ENCODE measurements around the gene SSR2.

The SSR2 gene

DNA sequence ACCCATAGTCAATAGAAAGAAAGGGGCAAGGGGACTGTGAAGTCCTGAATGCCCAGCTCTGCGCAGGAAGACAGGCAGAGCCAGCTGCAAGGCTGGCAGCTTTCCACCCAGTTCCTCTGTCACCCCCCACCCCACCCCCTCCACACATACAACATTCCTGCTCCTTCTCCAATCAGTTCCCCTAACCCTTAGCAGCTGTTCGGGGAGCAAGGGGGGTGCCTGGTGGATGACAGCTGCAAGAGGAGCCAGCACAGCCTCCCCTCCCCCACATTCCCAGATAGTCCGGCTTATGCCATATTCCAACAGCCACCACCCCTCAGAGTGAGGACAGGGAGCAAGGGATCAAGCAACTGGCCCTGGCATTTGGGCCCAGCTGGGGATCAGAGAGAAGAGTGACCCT lies 52.1 kb downstream of the SSR2 start:
- no peak overlapping the region for H3K27ac ChIP-seq
- H3K36me3 ChIP-seq (ENCODE audit: insufficient read depth, low read length), result peaks cover 88% of the 10 kb centered on the region
- no peak overlapping the region for H3K4me3 ChIP-seq
- H3K9me3 ChIP-seq (ENCODE audit: low read depth, low read length), result no peaks in the 10 kb centered on the region
- H3K9ac ChIP-seq (ENCODE audit: insufficient read length), result no peak overlapping the region
- TF ChIP-seq EZH2 (IDR thresholded peaks at IDR 0.05), result no peak
- no peak for TF ChIP-seq POLR2AphosphoS5 (IDR thresholded peaks at IDR 0.05; ENCODE audit: borderline replicate concordance, low read depth, low read length)
- TF ChIP-seq FOXP2 (optimal IDR thresholded peaks at IDR 0.05; ENCODE audit: control extremely low read depth, extremely low read length, insufficient read depth), result no peak
- DNase-seq (ENCODE audit: low read depth, low spot score), result no peak

DNA sequence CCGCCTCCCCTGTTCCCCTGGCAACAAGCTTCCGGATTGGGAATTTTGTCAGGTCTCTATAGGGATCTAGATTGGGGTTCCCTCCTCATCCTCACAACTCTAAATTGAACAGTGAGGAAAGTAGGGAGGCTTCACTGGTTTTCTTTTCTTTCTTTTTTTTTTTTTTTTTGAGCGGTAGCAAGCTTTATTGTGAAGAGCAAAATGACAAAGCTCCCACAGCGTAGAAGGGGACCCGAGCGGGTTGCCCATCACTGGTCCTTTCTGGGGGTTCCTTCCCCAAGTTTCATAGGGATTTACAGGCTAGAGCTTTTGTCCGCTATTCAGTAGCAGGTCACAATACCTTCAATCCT lies 52.7 kb downstream of the SSR2 start:
- H3K9me3 ChIP-seq (ENCODE audit: low read depth, low read length), result no peaks in the 10 kb centered on the region
- no peak overlapping the region for H3K9ac ChIP-seq (ENCODE audit: insufficient read length)
- no peak for DNase-seq (ENCODE audit: low read depth, low spot score)
- H3K27ac ChIP-seq, result no peak overlapping the region
- peaks cover 89% of the 10 kb centered on the region for H3K36me3 ChIP-seq (ENCODE audit: insufficient read depth, low read length)
- TF ChIP-seq FOXP2 (optimal IDR thresholded peaks at IDR 0.05; ENCODE audit: control extremely low read depth, extremely low read length, insufficient read depth) (no peak), EZH2 (IDR thresholded peaks at IDR 0.05) (no peak), POLR2AphosphoS5 (IDR thresholded peaks at IDR 0.05; ENCODE audit: borderline replicate concordance, low read depth, low read length) (no peak)
- H3K4me3 ChIP-seq, result no peak overlapping the region

DNA sequence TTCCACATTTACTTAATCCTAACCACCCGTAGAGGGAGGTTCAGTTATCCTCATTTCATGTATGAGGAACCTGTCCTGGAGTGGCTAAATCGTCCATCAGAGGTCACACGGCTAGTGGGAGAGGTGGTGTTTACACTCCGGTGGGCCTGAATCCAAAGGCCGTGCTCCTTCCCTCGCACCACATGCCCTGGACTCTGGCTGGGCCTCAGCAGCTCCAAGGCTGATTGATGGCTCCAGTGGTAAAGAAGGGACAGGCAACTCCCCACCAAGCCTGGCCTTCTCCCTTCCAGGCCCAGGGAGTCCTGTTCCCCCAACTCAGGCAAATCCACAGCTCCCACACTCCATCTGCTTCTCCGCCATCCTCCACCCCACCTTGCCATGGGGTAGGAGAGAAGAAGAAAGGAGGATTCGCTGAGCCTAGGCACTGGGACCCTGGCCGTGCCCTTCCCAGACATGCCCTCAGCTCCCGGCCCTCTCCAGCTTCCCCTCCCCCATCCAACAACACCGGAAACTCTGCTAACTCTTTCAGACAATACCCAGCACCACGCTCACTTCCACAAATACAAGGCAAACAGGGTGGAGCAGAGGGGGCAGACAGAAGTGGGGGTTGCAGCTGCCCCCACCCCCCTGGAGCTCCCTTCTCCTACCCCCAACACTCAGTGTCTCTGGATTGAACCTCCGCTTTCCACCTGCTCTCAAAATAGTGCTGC lies 53.3 kb downstream of the SSR2 start:
- H3K27ac ChIP-seq, result no peak overlapping the region
- H3K9ac ChIP-seq (ENCODE audit: insufficient read length), result no peak overlapping the region
- DNase-seq (ENCODE audit: low read depth, low spot score), result no peak

DNA sequence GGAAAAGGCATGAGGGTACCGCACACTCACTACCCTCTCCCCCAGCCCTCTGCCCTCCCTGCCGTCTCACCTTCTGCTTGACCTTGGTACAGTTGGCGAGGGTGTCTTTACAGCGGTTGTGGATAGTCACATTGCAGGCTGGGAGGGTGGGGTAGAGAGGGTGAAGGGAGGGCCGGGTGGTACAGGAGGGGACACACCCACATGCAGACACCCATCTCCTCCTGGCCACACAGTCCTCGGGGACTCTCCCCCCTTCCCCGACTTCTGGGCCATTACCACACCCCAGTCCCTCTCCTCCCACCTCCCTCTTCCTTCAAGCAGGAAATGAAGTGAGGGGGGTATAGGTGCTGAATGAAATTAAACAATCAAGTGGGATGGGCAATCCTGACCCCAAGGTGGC lies 54.0 kb downstream of the SSR2 start:
- no peak overlapping the region for H3K27ac ChIP-seq
- H3K36me3 ChIP-seq (ENCODE audit: insufficient read depth, low read length), result peaks cover 90% of the 10 kb centered on the region
- no peak for DNase-seq (ENCODE audit: low read depth, low spot score)
- H3K9me3 ChIP-seq (ENCODE audit: low read depth, low read length), result no peaks in the 10 kb centered on the region
- no peak overlapping the region for H3K4me3 ChIP-seq
- TF ChIP-seq EZH2 (IDR thresholded peaks at IDR 0.05) (no peak), POLR2AphosphoS5 (IDR thresholded peaks at IDR 0.05; ENCODE audit: borderline replicate concordance, low read depth, low read length) (no peak), FOXP2 (optimal IDR thresholded peaks at IDR 0.05; ENCODE audit: control extremely low read depth, extremely low read length, insufficient read depth) (no peak)
- H3K9ac ChIP-seq (ENCODE audit: insufficient read length), result no peak overlapping the region

More for the DNA sequence above, 53.3 kb downstream of the SSR2 start:
- TF ChIP-seq EZH2 (IDR thresholded peaks at IDR 0.05) (no peak), POLR2AphosphoS5 (IDR thresholded peaks at IDR 0.05; ENCODE audit: borderline replicate concordance, low read depth, low read length) (no peak), FOXP2 (optimal IDR thresholded peaks at IDR 0.05; ENCODE audit: control extremely low read depth, extremely low read length, insufficient read depth) (no peak)
- Histone ChIP-seq H3K36me3 (ENCODE audit: insufficient read depth, low read length) (peaks cover 89% of the 10 kb centered on the region), H3K9me3 (ENCODE audit: low read depth, low read length) (no peaks in the 10 kb centered on the region), H3K4me3 (no peak overlapping the region)

DNA sequence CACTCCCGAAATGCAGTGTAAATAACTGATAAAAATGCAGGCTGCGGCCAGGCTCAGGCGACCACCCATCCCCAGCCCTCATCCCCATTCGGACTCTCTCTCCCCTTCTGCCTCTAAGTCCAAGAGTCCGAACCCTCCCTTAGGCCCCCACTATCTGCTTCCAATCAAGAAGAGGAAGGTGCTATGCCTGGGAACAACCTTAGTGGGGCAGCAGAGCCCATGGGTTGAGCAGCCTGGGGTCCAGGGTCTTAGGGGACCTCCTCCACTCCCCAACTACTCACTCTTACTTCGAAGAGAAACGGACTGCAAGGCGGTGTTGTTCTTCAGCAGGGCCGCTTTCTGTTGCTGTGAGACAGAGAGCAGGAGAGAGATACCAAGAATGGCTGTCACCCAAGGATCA lies 54.6 kb downstream of the SSR2 start:
- no peak for TF ChIP-seq FOXP2 (optimal IDR thresholded peaks at IDR 0.05; ENCODE audit: control extremely low read depth, extremely low read length, insufficient read depth)
- no peak for TF ChIP-seq EZH2 (IDR thresholded peaks at IDR 0.05)
- TF ChIP-seq POLR2AphosphoS5 (IDR thresholded peaks at IDR 0.05; ENCODE audit: borderline replicate concordance, low read depth, low read length), result no peak
- no peak for DNase-seq (ENCODE audit: low read depth, low spot score)
- Histone ChIP-seq H3K27ac (no peak overlapping the region), H3K9me3 (ENCODE audit: low read depth, low read length) (no peaks in the 10 kb centered on the region), H3K4me3 (no peak overlapping the region), H3K9ac (ENCODE audit: insufficient read length) (no peak overlapping the region), H3K36me3 (ENCODE audit: insufficient read depth, low read length) (peaks cover 95% of the 10 kb centered on the region)

DNA sequence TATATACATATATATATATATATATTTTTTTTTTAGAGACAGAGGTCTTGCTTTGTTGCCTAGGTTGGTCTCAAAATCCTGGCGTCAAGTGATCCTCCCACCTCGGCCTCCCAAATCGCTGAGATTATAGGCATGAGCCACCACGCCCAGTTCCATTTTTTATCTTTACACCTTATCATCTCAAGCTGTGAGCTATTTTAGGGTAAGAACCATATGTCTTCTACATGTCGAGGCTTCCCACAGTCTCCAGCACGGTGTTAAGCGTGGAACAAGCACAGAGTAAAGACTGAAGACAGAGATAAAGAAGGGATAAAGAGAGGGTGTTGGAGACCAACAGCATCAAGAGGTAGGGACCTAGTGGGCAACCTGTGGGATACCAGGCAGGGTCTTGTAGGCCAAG lies 56.6 kb downstream of the SSR2 start:
- H3K9ac ChIP-seq (ENCODE audit: insufficient read length), result no peak overlapping the region
- no peak for TF ChIP-seq FOXP2 (optimal IDR thresholded peaks at IDR 0.05; ENCODE audit: control extremely low read depth, extremely low read length, insufficient read depth)
- no peak for TF ChIP-seq EZH2 (IDR thresholded peaks at IDR 0.05)
- TF ChIP-seq POLR2AphosphoS5 (IDR thresholded peaks at IDR 0.05; ENCODE audit: borderline replicate concordance, low read depth, low read length), result no peak
- H3K4me3 ChIP-seq, result no peak overlapping the region
- no peak overlapping the region for H3K27ac ChIP-seq
- H3K9me3 ChIP-seq (ENCODE audit: low read depth, low read length), result no peaks in the 10 kb centered on the region
- H3K36me3 ChIP-seq (ENCODE audit: insufficient read depth, low read length), result peaks cover 95% of the 10 kb centered on the region
- DNase-seq (ENCODE audit: low read depth, low spot score), result no peak

DNA sequence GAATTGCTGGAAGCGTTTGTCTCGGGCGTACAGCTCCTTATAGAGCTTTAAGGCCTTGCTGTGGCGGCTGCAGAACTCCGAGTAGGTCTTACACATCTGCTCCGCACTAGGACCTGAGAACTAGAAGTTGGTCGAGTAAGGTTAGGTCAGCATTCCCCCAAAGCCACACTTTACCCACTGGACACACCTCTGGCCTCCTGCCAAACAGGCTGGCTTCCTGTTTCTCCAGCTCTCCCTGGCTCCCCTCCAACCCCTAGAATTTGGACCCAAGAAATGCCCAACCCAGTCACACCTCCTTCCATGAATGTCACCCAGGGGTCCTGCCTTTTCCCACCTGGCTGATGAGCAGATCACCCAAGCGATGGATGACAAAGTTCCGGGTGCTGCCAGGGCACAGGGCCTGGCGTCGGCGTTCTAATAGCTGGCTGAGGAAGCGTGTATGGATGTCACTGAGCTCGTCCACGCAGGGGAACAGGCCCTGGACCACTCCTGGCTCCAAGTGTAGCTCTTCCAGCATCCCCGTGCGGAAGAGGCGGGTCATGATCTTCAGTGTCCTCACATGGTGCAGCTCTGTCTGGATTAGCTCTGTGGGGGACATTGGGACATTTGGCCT lies 58.0 kb downstream of the SSR2 start:
- H3K9ac ChIP-seq (ENCODE audit: insufficient read length), result no peak overlapping the region
- no peak overlapping the region for H3K27ac ChIP-seq
- no peak for TF ChIP-seq EZH2 (IDR thresholded peaks at IDR 0.05)
- no peak for TF ChIP-seq POLR2AphosphoS5 (IDR thresholded peaks at IDR 0.05; ENCODE audit: borderline replicate concordance, low read depth, low read length)
- no peak for TF ChIP-seq FOXP2 (optimal IDR thresholded peaks at IDR 0.05; ENCODE audit: control extremely low read depth, extremely low read length, insufficient read depth)
- H3K9me3 ChIP-seq (ENCODE audit: low read depth, low read length), result no peaks in the 10 kb centered on the region
- H3K36me3 ChIP-seq (ENCODE audit: insufficient read depth, low read length), result peaks cover 92% of the 10 kb centered on the region
- DNase-seq (ENCODE audit: low read depth, low spot score), result no peak
- H3K4me3 ChIP-seq, result no peak overlapping the region

DNA sequence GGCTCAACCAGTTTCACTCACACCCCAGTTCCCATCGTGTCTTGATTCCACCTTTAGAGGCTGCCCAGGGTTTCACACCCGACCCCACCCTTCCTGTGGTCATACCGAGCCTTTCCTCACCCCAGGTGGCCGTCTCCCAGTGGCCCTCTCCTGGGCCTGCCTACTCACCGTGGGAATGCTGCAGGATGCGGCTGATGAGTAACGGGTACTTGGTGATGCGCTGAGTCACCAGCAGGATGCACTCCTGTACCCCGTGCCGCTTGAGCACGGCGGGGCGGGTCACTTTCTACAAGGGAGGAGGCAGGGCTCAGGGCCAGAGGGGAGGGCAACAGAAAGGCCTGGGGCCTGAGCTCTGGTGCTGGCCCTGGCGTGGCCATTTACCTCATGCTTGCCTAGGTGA lies 58.8 kb downstream of the SSR2 start:
- Histone ChIP-seq H3K36me3 (ENCODE audit: insufficient read depth, low read length) (peaks cover 92% of the 10 kb centered on the region), H3K4me3 (no peak overlapping the region), H3K9me3 (ENCODE audit: low read depth, low read length) (no peaks in the 10 kb centered on the region), H3K27ac (no peak overlapping the region), H3K9ac (ENCODE audit: insufficient read length) (no peak overlapping the region)
- no peak for DNase-seq (ENCODE audit: low read depth, low spot score)
- no peak for TF ChIP-seq FOXP2 (optimal IDR thresholded peaks at IDR 0.05; ENCODE audit: control extremely low read depth, extremely low read length, insufficient read depth)
- TF ChIP-seq EZH2 (IDR thresholded peaks at IDR 0.05), result no peak
- no peak for TF ChIP-seq POLR2AphosphoS5 (IDR thresholded peaks at IDR 0.05; ENCODE audit: borderline replicate concordance, low read depth, low read length)

Data from SK-N-MC (cell line).